H9 (cell line): Measurements from ENCODE around the gene PNLDC1. TPM values are rescaled to one million over a fixed set of nuclear protein-coding genes. Genes with fewer than 3 reads are reported as not detected.

ENCODE experiments used
- DNase-seq: peaks from one replicate; pipeline ENCODE4 v3.0.0-alpha.2; 2017
- H2AFZ ChIP-seq: one replicate; pipeline ENCODE4 v1.6.1; 2013; ENCODE audit warnings: mild to moderate bottlenecking, low read length, control low read depth, moderate library complexity
- H2AK5ac ChIP-seq: 2 replicates; pipeline ENCODE4 v1.6.1; 2013; ENCODE audit warnings: low read length, control low read depth, mixed read lengths; ENCODE audit not compliant: insufficient read length
- H2BK120ac ChIP-seq: one replicate; pipeline ENCODE4 v1.6.1; 2013; ENCODE audit warnings: low read depth, mild to moderate bottlenecking, low read length, control low read depth, inconsistent platforms; ENCODE audit not compliant: poor library complexity, severe bottlenecking
- H2BK12ac ChIP-seq: 2 replicates; pipeline ENCODE4 v1.6.1; 2013; ENCODE audit warnings: low read length, control low read depth, mixed read lengths, low read depth; ENCODE audit not compliant: insufficient read length
- H2BK15ac ChIP-seq: 2 replicates; pipeline ENCODE4 v1.6.1; 2013; ENCODE audit warnings: low read depth, low read length, control low read depth
- H2BK20ac ChIP-seq: one replicate; pipeline ENCODE4 v1.6.1; 2013; ENCODE audit warnings: low read depth, mild to moderate bottlenecking, low read length, control low read depth, inconsistent platforms; ENCODE audit not compliant: poor library complexity, severe bottlenecking
- H2BK5ac ChIP-seq: 2 replicates; pipeline ENCODE4 v1.6.1; 2013; ENCODE audit warnings: low read length, control low read depth, mixed read lengths; ENCODE audit not compliant: insufficient read length
- H3K14ac ChIP-seq: 2 replicates; pipeline ENCODE4 v1.6.1; 2013; ENCODE audit warnings: low read length, control low read depth; ENCODE audit not compliant: insufficient read depth
- H3K18ac ChIP-seq: 2 replicates; pipeline ENCODE4 v1.6.1; 2013; ENCODE audit warnings: low read depth, mild to moderate bottlenecking, mixed read lengths, low read length, control low read depth; ENCODE audit not compliant: insufficient read length
- H3K23ac ChIP-seq: 2 replicates; pipeline ENCODE4 v1.6.1; 2013; ENCODE audit warnings: low read length, control low read depth, mixed read lengths, low read depth; ENCODE audit not compliant: insufficient read length
- H3K23me2 ChIP-seq: 2 replicates; pipeline ENCODE4 v1.6.1; 2013; ENCODE audit warnings: low read depth, mild to moderate bottlenecking, mixed read lengths, low read length, control low read depth; ENCODE audit not compliant: insufficient read length, poor library complexity, severe bottlenecking
- H3K27ac ChIP-seq: 2 replicates; pipeline ENCODE4 v1.5.1; 2013; ENCODE audit warnings: low read length, control low read depth, mixed read lengths, low read depth; ENCODE audit not compliant: insufficient read length
- H3K27me3 ChIP-seq: 2 replicates; pipeline ENCODE4 v1.6.1; 2013; ENCODE audit warnings: low read length, control low read depth, inconsistent platforms; ENCODE audit not compliant: insufficient read depth
- H3K4ac ChIP-seq: 2 replicates; pipeline ENCODE4 v1.6.1; 2013; ENCODE audit warnings: low read depth, mild to moderate bottlenecking, control low read depth, inconsistent platforms, low read length, moderate library complexity
- H3K4me1 ChIP-seq: 2 replicates; pipeline ENCODE4 v1.6.1; 2013; ENCODE audit warnings: low read length, control low read depth, inconsistent platforms; ENCODE audit not compliant: insufficient read depth
- H3K4me2 ChIP-seq: 2 replicates; pipeline ENCODE4 v1.6.1; 2013; ENCODE audit warnings: low read length, control low read depth, mixed read lengths; ENCODE audit not compliant: insufficient read length, insufficient read depth
- H3K56ac ChIP-seq: 2 replicates; pipeline ENCODE4 v1.6.1; 2013; ENCODE audit warnings: low read depth, mild to moderate bottlenecking, mixed read lengths, low read length, control low read depth; ENCODE audit not compliant: insufficient read length
- H3K79me1 ChIP-seq: 2 replicates; pipeline ENCODE4 v1.6.1; 2013; ENCODE audit warnings: low read depth, mild to moderate bottlenecking, moderate library complexity, low read length, control low read depth, inconsistent platforms; ENCODE audit not compliant: insufficient read depth, poor library complexity, severe bottlenecking
- H3K79me2 ChIP-seq: 2 replicates; pipeline ENCODE4 v1.6.1; 2013; ENCODE audit warnings: low read length, control low read depth, inconsistent platforms; ENCODE audit not compliant: insufficient read depth
- H3K9ac ChIP-seq: 2 replicates; pipeline ENCODE4 v1.6.1; 2013; ENCODE audit warnings: low read length, control low read depth, mixed read lengths; ENCODE audit not compliant: insufficient read length; ENCODE audit errors: extremely low read depth
- H3K9me3 ChIP-seq: one replicate; pipeline ENCODE4 v1.6.1; 2013; ENCODE audit warnings: low read depth, low read length, inconsistent platforms; ENCODE audit not compliant: control insufficient read depth
- H3T11ph ChIP-seq: one replicate; pipeline ENCODE4 v1.6.1; 2013; ENCODE audit warnings: mild to moderate bottlenecking, low read length, control low read depth, inconsistent platforms
- H4K20me1 ChIP-seq: one replicate; pipeline ENCODE4 v1.6.1; 2013; ENCODE audit not compliant: control insufficient read depth, insufficient read length, insufficient read depth
- H4K5ac ChIP-seq: 2 replicates; pipeline ENCODE4 v1.6.1; 2013; ENCODE audit warnings: low read depth, mild to moderate bottlenecking, mixed read lengths, low read length, control low read depth; ENCODE audit not compliant: insufficient read length
- H4K8ac ChIP-seq: replicated peaks from 2 replicates; pipeline ENCODE4 v1.6.1; 2013; ENCODE audit warnings: low read length, control low read depth, mixed read lengths, low read depth; ENCODE audit not compliant: insufficient read length
- H4K91ac ChIP-seq: 2 replicates; pipeline ENCODE4 v1.6.1; 2013; ENCODE audit warnings: low read depth, mild to moderate bottlenecking, moderate library complexity, mixed read lengths, low read length, control low read depth; ENCODE audit not compliant: insufficient read length
- H3K27ac Mint-ChIP-seq, 3 experiments: 2 replicates in 2 of 3; 3 replicates in 1 of 3; pipeline ENCODE4 v1.8.0; 2020 to 2021; ENCODE audit warnings: mixed read lengths in 3 of 3, mild to moderate bottlenecking in 1 of 3, moderate library complexity in 1 of 3
- H3K27me3 Mint-ChIP-seq: 2 replicates; pipeline ENCODE4 v1.8.0; 2021; ENCODE audit warnings: low read depth, mild to moderate bottlenecking, moderate library complexity, mixed read lengths
- H3K36me3 Mint-ChIP-seq, 3 experiments: 2 replicates in 2 of 3; 3 replicates in 1 of 3; pipeline ENCODE4 v1.8.0; 2020 to 2021; ENCODE audit warnings: low read depth in 3 of 3, mixed read lengths in 3 of 3; ENCODE audit not compliant: insufficient read depth in 1 of 3
- H3K4me1 Mint-ChIP-seq, 2 experiments: 2 replicates each; pipeline ENCODE4 v1.8.0; 2020; ENCODE audit warnings: mixed read lengths in 2 of 2
- H3K4me3 Mint-ChIP-seq, 2 experiments: 2 replicates in 1 of 2; 3 replicates in 1 of 2; pipeline ENCODE4 v1.8.0; 2020 to 2021; ENCODE audit warnings: mild to moderate bottlenecking in 2 of 2, mixed read lengths in 2 of 2, moderate library complexity in 1 of 2
- H3K9me3 Mint-ChIP-seq, 2 experiments: 2 replicates in 1 of 2; 3 replicates in 1 of 2; pipeline ENCODE4 v1.8.0; 2020; ENCODE audit warnings: mild to moderate bottlenecking in 2 of 2, mixed read lengths in 2 of 2, moderate library complexity in 1 of 2
- WGBS: extraction: QIAGEN DNeasy Blood & Tissue Kit; methylation state at CpG from one replicate; pipeline ENCODE4 v1.1.7; 2013; ENCODE audit warnings: missing lambda C conversion rate, low lambda C conversion rate, mixed read lengths; ENCODE audit not compliant: insufficient read length; ENCODE audit errors: extremely low coverage; 5-methylcytosine and 5-hydroxymethylcytosine counted together
- total RNA-seq: library from RNA; stranded (reverse); gene quantifications from 2 replicates; pipeline ENCODE4 v1.2.1, GENCODE V29; 2021
- TF ChIP-seq, protein P1 (sequence below): fragments of 200-600 bp; sonication (generic); conservative IDR thresholded peaks from 3 replicates; pipeline ENCODE4 v1.8.0; 2021; ENCODE audit warnings: antibody characterized with exemption, mild to moderate bottlenecking

PNLDC1 gene
- total RNA-seq, 1 experiment from 2014 or later, result not detected

- Mint-ChIP-seq H3K4me1 (peaks cover 65 to 67% of the 10 kb centered on the region in 2 experiments), H3K27ac (no peak overlapping the region), H3K4me3 (no peak overlapping the region), H3K27me3 (no peaks in the 10 kb centered on the region; the same call in none of the 2 replicates), H3K36me3 (peaks cover 0 to 6% (median 0%) of the 10 kb centered on the region in 3 experiments; a peak in 2 of 7 replicates), H3K9me3 (no peaks in the 10 kb centered on the region; a peak in 1 of 5 replicates)
- no peak overlapping the region for H3K23ac ChIP-seq
- no peak overlapping the region for H4K91ac ChIP-seq
- H2BK5ac ChIP-seq, result no peak overlapping the region
- H3K79me2 ChIP-seq, result no peaks in the 10 kb centered on the region
- WGBS, result no CpG with 5 or more reads among the region's 2 CpGs
- no peak overlapping the region for H4K8ac ChIP-seq
- H3K4me1 ChIP-seq, result peaks cover 23% of the 10 kb centered on the region; the same call in 1 of the 2 replicates
- no peak overlapping the region for H3K14ac ChIP-seq
- no peak overlapping the region for H2BK12ac ChIP-seq
- no peak overlapping the region for H2BK20ac ChIP-seq
- no peaks in the 10 kb centered on the region for H4K20me1 ChIP-seq
- H2AFZ ChIP-seq, result no peak overlapping the region
- no peak overlapping the region for H2BK120ac ChIP-seq
- no peak for DNase-seq
- no peak overlapping the region for H3K56ac ChIP-seq
- H3K18ac ChIP-seq, result no peak overlapping the region
- no peak overlapping the region for H3K4ac ChIP-seq
- H3K23me2 ChIP-seq, result no peaks in the 10 kb centered on the region
- H4K5ac ChIP-seq, result no peak overlapping the region
- H2BK15ac ChIP-seq, result no peak overlapping the region
- no peaks in the 10 kb centered on the region for H3K9me3 ChIP-seq
- no peaks in the 10 kb centered on the region for H3K79me1 ChIP-seq
- no peak overlapping the region for H3K9ac ChIP-seq
- H3K27ac ChIP-seq, result no peak overlapping the region
- no peaks in the 10 kb centered on the region for H3K27me3 ChIP-seq
- TF ChIP-seq, protein P1, sequence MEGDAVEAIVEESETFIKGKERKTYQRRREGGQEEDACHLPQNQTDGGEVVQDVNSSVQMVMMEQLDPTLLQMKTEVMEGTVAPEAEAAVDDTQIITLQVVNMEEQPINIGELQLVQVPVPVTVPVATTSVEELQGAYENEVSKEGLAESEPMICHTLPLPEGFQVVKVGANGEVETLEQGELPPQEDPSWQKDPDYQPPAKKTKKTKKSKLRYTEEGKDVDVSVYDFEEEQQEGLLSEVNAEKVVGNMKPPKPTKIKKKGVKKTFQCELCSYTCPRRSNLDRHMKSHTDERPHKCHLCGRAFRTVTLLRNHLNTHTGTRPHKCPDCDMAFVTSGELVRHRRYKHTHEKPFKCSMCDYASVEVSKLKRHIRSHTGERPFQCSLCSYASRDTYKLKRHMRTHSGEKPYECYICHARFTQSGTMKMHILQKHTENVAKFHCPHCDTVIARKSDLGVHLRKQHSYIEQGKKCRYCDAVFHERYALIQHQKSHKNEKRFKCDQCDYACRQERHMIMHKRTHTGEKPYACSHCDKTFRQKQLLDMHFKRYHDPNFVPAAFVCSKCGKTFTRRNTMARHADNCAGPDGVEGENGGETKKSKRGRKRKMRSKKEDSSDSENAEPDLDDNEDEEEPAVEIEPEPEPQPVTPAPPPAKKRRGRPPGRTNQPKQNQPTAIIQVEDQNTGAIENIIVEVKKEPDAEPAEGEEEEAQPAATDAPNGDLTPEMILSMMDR, result 0 out of 3 replicates have a peak, but pooled peaks have one; percentile 14
- H3K4me2 ChIP-seq, result no peak overlapping the region
- no peak overlapping the region for H2AK5ac ChIP-seq
- no peak overlapping the region for H3T11ph ChIP-seq
Observed at GRCh38 chr6:159833556-159833955, 33.5 kb downstream of the PNLDC1 start.
